ENCODE results near the gene CNDP2. TPM values are rescaled to one million over a fixed set of nuclear protein-coding genes. Genes with fewer than 3 reads are reported as not detected.

Gene CNDP2
- total and polyA plus RNA-seq, 2 of the 13 experiments (the other 11 are each of a cell fraction or from before 2014, with no cell fraction given): 64.7 to 80.8 TPM

- Histone ChIP-seq H2AFZ (ENCODE audit: low read length) (no peak overlapping the region), H3K4me2 (ENCODE audit: low read depth, low read length) (no peak overlapping the region), H3K9me3 (ENCODE audit: low read length) (no peaks in the 10 kb centered on the region), H3K4me1 (ENCODE audit: insufficient read depth, low read length) (peaks cover 34% of the 10 kb centered on the region), H3K36me3 (replicated peaks in 1 of 2; ENCODE audit: control insufficient read depth in 1 of 2, insufficient read depth in 2 of 2, low read length in 2 of 2) (peaks cover 14 to 41% of the 10 kb centered on the region in 2 experiments), H3K27me3 (ENCODE audit: control insufficient read depth in 1 of 2, insufficient read depth in 2 of 2, low read length in 2 of 2) (no peaks in the 10 kb centered on the region; a peak in 1 of 5 replicates), H3K27ac (ENCODE audit: extremely low read length, insufficient read depth, low read length) (no peak overlapping the region), H3K9ac (ENCODE audit: insufficient read depth, low read depth, low read length) (no peak overlapping the region), H4K20me1 (ENCODE audit: insufficient read depth, low read length) (peaks cover 4% of the 10 kb centered on the region; the same call in 1 of the 2 replicates), H3K4me3 (replicated peaks in 1 of 3; ENCODE audit: insufficient read depth in 1 of 3, low read depth in 2 of 3, low read length in 3 of 3) (no peak overlapping the region), H3K79me2 (ENCODE audit: insufficient read depth, low read length) (peaks cover 32% of the 10 kb centered on the region)
- ATAC-seq: no peak
- in situ Hi-C loops (cut with HindIII; ENCODE audit: extremely low pct_ligation_motif_present, low pct_unique_long_range_greater_than_20kb): no loop called here
- over 99% methylated on average over 4 of the region's 4 CpGs for WGBS (ENCODE audit: low lambda C conversion rate)
- POLR2A ChIA-PET: no interaction called here
- no peak for DNase-seq (ENCODE audit: low spot score)
- no peak for FAIRE-seq
- BruUV-seq (replicated peaks): no TSS peak
- TF ChIP-seq FOSL2 (CRISPR knock-in tag; IDR thresholded peaks at IDR 0.05): no peak
- TF ChIP-seq MAFK (conservative IDR thresholded peaks at IDR 0.05 in 1 of 2, IDR thresholded peaks at IDR 0.05 in 1 of 2; ENCODE audit: low read length in 2 of 2): peak; percentile 72 to 89; a peak in 3 of 4 replicates
- no peak for TF ChIP-seq SKIL (CRISPR knock-in tag; IDR thresholded peaks at IDR 0.05; ENCODE audit: borderline replicate concordance)
- TF ChIP-seq NR2C2 (CRISPR knock-in tag; IDR thresholded peaks at IDR 0.05; ENCODE audit: borderline replicate concordance): no peak
- TF ChIP-seq MAFF (IDR thresholded peaks at IDR 0.05; ENCODE audit: low read depth, low read length): peak; percentile 82
- TF ChIP-seq ZBED4 (CRISPR knock-in tag; IDR thresholded peaks at IDR 0.05; ENCODE audit: borderline replicate concordance): no peak
- intact Hi-C loops (cut with micrococcal nuclease; ENCODE audit: unreplicated experiment): no loop called here
- CTCF ChIA-PET (ENCODE audit: low intra/inter-chr PET ratio, low total read pairs): no interaction called here
Observed at GRCh38 chr18:74501386-74501785, 5.2 kb downstream of the CNDP2 start.

Measured in HepG2 (cell line).